Stimulated activated CD8-positive, alpha-beta memory T cell treated with anti-CD3 and anti-CD28 coated beads, Interleukin-15, amount 100 ng/mL, for 4 hours (primary cell): ENCODE results near the gene CGB2.
"Not testable (repeated sequence)": the region's sequence is repeated elsewhere in the genome, so short reads cannot be mapped to it uniquely, and the experiment has no call there.

ENCODE experiments used
- DNase-seq, 2 donors: peaks; one replicate each; pipeline ENCODE4 v3.0.0-alpha.2; 2020; ENCODE audit warnings: low read depth in 2 of 2

CGB2 gene

DNA sequence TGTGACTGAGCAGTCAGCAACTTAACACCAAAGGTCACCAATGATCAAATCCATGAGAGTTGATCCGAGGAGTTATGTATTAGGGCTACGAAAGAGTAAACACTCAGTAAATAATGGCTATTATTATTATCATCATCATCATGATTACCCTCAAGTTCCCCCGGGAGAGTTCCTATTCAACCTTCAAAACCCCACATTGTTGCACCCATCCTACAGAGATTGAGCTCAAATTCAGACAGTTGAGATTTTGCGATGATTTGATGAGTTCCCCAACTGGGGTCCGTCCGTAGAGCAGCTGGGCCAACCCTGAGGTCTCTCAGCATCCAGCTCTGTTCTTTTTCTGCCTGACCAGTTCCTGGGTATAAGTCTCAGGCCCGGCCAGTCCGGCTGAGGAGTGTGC, 6.4 kb downstream of the CGB2 start:
- not testable (repeated sequence) for DNase-seq

DNA sequence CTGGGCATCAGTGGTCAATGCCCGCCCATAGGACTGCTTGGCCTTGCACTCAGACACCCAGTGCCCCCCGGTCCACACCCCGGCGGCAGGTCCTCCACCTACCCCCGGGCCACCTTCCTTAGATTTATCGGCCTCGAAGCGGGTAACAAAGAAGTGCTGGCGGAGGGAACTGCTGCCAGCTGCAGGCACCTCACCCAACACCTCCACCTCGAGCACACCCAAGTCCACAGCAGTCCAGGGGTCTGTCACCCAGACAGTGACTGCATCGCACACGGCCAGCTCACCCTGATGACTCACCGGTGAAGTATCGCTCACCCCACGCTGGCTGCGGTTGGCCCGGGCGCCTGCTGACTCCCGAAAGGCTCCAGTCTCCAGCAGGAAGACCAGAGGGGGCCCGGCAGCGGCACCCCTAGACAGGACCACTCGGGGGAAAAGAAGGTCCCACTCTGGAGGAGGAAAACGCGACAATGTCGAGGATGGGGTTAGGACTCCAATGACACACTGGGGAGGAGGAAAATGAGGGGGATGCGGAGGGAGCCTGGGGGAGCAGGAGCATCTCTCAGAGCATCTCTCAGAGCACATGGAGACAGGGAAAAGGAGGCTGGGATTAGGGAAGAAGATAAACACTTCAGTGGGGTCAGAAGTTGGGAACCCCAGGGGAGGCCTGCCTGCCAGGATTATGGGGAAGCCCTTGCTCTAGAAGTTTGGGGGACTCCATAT, 7.0 kb downstream of the CGB2 start:
- DNase-seq: not testable (repeated sequence)

GRCh38 chr19:49039736-49040135, 8.0 kb downstream of the CGB2 start:
- DNase-seq: not testable (repeated sequence)

- no peak for DNase-seq
These were observed 10.5 kb downstream of the CGB2 start for GRCh38 chr19:49042177-49042576.

DNA sequence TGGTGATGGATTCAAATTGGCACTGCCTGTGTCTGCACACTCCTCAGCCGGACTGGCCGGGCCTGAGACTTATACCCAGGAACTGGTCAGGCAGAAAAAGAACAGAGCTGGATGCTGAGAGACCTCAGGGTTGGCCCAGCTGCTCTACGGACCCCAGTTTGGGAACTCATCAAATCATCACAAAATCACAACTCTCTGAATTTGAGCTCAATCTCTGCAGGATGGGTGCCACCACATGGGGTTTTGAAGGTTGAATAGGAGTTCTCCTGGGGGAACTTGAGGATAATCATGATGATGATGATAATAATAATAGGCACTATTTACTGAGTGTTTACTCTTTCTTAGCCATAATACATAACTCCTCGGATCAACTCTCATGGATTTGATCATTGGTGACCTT, 11.0 kb downstream of the CGB2 start:
- not testable (repeated sequence) for DNase-seq

DNA sequence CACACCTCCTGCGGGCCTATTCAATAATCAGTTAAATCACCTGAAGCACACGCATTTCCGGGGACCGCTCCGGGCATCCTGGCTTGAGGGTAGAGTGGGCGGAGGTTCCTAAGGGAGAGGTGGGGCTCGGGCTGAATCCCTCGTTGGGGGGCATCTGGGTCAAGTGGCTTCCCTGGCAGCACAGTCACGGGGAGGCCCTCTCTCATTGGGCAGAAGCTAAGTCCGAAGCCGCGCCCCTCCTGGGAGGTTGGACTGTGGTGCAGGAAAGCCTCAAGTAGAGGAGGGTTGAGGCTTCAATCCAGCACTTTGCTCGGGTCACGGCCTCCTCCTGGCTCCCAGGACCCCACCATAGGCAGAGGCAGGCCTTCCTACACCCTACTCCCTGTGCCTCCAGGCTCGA, 11.9 kb downstream of the CGB2 start, which contains the start of gene CGB5:
CGB5 (plus strand) TSS at position 301 of the 400 bp plus-strand sequence. CDS start 362 bp downstream, outside the sequence.
- DNase-seq: not testable (repeated sequence)

DNA sequence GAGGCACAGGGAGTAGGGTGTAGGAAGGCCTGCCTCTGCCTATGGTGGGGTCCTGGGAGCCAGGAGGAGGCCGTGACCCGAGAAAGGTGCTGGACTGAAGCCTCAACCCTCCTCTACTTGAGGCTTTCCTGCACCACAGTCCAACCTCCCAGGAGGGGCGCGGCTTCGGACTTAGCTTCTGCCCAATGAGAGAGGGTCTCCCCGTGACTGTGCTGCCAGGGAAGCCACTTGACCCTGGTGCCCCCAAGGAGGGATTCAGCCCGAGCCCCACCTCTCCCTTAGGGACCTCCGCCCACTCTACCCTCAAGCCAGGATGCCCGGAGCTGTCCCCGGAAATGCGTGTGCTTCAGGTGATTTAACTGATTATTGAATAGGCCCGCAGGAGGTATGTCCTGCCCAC, 17.3 kb downstream of the CGB2 start, which contains the start of gene CGB8:
CGB8 (minus strand) TSS at position 101 of the 400 bp plus-strand sequence. CDS start 372 bp downstream, outside the sequence.
- DNase-seq: not testable (repeated sequence)

- not testable (repeated sequence) for DNase-seq
These were observed 18.1 kb downstream of the CGB2 start for GRCh38 chr19:49049834-49050233.

GRCh38 chr19:49050376-49051033, 18.8 kb downstream of the CGB2 start:
- DNase-seq: not testable (repeated sequence)

- DNase-seq: peak; percentile 17 to 19
These were observed 24.6 kb downstream of the CGB2 start for GRCh38 chr19:49056101-49056901.

- DNase-seq: not testable (repeated sequence)
These were observed 25.4 kb downstream of the CGB2 start for GRCh38 chr19:49056902-49057596.

DNA sequence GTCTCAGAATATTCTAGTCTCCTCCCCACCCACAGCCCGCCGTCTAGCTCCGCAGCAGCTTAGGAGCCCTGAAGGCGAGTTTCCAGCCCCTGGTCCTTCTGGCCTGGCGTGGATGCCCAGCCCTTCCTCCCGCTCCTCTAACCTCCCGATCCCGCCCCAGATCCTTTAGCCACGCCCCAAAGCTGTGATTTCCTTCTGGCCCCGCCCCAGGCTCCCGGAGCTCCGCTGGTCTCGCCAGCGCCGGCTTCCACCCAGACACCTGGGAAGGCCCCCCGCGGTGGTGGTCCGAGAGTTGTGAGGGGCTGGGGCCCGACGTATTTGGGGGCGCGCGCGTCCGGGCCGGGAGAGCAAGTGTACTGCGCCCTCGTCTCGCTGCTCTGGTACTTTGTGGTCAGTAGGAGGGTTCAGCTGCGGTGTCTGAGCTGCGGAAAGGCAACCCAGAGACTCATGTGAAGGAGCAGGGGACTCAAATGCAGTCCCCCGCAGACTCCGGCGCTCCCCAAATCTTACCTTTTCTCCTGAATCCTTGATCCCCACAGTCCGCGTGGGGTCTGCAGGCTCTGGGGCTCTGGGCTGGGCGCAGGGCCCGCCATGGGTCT, 26.0 kb downstream of the CGB2 start, which contains the start of gene CGB7:
CGB7 (minus strand) TSS at position 114 of the 599 bp plus-strand sequence. CDS start 2,374 bp downstream, outside the sequence.
- no peak for DNase-seq

DNA sequence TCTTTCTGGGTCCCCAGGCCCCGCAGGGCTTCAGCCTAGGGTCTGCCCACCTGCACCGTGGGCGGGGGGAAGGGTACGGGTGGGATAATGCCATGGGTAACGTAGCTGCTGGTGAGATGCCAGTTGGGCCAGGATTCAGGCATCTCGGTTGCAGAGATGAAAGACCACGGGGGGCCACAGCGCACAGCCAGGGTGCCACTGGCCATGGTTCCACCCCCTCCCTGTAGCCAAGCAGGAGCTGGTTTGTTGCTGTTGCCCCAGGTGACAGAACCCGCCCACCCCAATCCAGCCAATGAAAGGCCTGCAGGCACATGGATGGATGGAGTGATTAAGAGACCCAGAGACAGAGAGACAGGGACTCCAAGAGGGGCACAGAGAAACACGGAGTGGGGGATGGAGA, 26.9 kb downstream of the CGB2 start:
- no peak for DNase-seq

- DNase-seq: no peak
These were observed 27.4 kb downstream of the CGB2 start for GRCh38 chr19:49059053-49059452.

DNA sequence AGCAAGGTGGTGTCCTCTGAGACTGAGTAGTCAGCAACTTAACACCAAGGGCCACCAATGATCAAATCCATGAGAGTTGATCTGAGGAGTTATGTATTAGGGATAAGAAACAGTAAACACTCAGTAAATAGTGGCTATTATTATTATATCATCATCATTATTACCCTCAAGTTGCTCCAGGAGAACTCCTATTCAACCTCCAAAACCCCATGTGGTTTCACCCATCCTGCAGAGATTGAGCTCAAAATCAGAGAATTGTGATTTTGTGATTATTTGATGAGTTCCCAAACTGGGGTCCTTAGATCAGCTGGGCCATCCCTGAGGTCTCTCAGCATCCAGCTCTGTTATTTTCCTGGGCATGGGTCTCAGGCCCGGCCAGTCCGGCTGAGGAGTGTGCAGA, 29.3 kb downstream of the CGB2 start:
- no peak for DNase-seq

DNA sequence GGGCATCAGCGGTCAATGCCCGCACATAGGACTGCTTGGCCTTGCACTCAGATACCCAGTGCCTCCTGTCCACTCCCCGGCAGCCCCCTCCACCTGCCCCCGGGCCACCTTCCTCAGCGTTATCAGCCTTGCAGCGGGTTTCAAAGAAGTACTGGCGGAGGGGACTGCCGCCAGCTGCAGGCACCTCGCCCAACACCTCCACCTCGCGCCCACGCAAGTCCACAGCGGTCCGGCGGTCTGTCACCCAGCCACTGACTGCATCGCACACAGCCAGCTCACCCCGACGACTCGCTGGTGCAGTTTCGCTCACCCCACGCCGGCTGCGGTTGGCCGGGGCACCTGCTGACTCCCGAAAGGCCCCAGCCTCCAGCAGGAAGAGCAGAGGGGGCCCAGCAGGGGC, 29.8 kb downstream of the CGB2 start:
- DNase-seq: no peak

- no peak for DNase-seq
These were observed 32.4 kb downstream of the CGB2 start for GRCh38 chr19:49064029-49064629.

GRCh38 chr19:49064768-49065611, 33.3 kb downstream of the CGB2 start, which contains the start of gene NTF4:
Gene NTF4 (minus strand): TSS chr19:49064818. CDS start chr19:49061997, 2,821 bp downstream.
- DNase-seq: no peak

DNA sequence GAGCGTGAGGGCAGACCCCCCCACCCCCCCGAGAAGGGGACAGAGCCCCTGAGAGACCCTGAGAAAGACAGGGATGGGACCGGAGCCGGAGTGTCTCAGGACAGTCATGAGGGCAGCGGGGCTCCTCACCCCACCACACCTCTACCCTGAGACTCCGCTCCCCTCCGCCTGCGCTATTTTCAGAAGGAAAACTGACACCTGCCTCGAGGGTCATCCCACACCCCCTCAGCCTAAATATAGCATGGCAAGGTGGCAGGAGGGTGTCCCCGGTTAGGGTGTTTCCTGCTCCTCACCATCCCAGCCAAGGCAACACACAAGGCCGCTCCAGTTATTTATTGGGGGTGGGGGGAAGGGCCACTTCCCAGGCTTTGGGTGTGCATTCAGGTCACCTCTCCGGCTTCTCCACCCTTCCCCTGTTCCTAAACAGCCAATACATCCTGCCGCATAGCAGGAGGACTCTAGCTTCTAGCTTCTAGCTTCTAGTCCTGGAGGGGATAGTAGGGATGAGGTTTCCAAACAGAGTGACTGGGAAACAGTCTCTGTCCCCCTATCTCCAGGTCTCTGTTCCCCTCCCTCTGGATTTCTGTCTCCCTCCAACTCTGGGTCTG, 34.3 kb downstream of the CGB2 start:
- no peak for DNase-seq
